ENCODE results near the gene GOLPH3. TPM values are rescaled to one million over a fixed set of nuclear protein-coding genes. Genes with fewer than 3 reads are reported as not detected.

The GOLPH3 gene
- total RNA-seq, 4 donors from 2014 or later = 58.6 to 74.6 (median 63.0) TPM

GRCh38 chr5:32168460-32169033, 5.6 kb downstream of the GOLPH3 start:
- no peak for DNase-seq
- intact Hi-C loops (cut with DNase I) = no loop called here
- WGBS, 2 donors = 82 to 88% methylated on average over 9 of the region's 9 CpGs
- Histone ChIP-seq H3K27me3 (no peaks in the 10 kb centered on the region), H3K36me3 (peaks cover 0 to 54% (median 0%) of the 10 kb centered on the region in 3 donors), H3K9me3 (no peaks in the 10 kb centered on the region), H3K27ac (peak overlapping the region in 3 of 4 donors; percentile 37 to 97 (median 57)), H3K4me1 (peaks cover 8 to 88% (median 39%) of the 10 kb centered on the region in 3 donors), H3K4me3 (no peak overlapping the region)
- no peak for TF ChIP-seq POLR2A (IDR thresholded peaks at IDR 0.05)
- TF ChIP-seq CTCF (IDR thresholded peaks at IDR 0.05) = no peak

- WGBS, 2 donors = 52 to 67% methylated on average over 3 of the region's 3 CpGs
- DNase-seq = no peak
- Histone ChIP-seq H3K27ac (peak overlapping the region in 2 of 4 donors; percentile 21 to 53), H3K4me1 (peaks cover 4 to 75% (median 26%) of the 10 kb centered on the region in 3 donors), H3K27me3 (no peaks in the 10 kb centered on the region), H3K36me3 (peaks cover 0 to 41% (median 0%) of the 10 kb centered on the region in 3 donors), H3K4me3 (no peak overlapping the region), H3K9me3 (no peaks in the 10 kb centered on the region)
- intact Hi-C loops (cut with DNase I) = no loop called here
- TF ChIP-seq POLR2A (IDR thresholded peaks at IDR 0.05) = no peak
- TF ChIP-seq CTCF (IDR thresholded peaks at IDR 0.05) = no peak
Measured at GRCh38 chr5:32165597-32165996, 8.5 kb downstream of the GOLPH3 start.

- 54 to 80% methylated on average over 2 of the region's 2 CpGs for WGBS, 2 donors
- no peaks in the 10 kb centered on the region for H3K27me3 ChIP-seq
- H3K27ac ChIP-seq = peak overlapping the region in 2 of 4 donors; percentile 21 to 27
- intact Hi-C loops (cut with DNase I) = no loop called here
- peaks cover 0 to 25% (median 0%) of the 10 kb centered on the region in 3 donors for H3K36me3 ChIP-seq
- no peak overlapping the region for H3K4me3 ChIP-seq
- no peaks in the 10 kb centered on the region for H3K9me3 ChIP-seq
- DNase-seq = no peak
- peaks cover 0 to 75% (median 28%) of the 10 kb centered on the region in 3 donors for H3K4me1 ChIP-seq
- TF ChIP-seq CTCF (IDR thresholded peaks at IDR 0.05) = no peak
- TF ChIP-seq POLR2A (IDR thresholded peaks at IDR 0.05) = no peak
Measured at GRCh38 chr5:32163785-32164184, 10.3 kb downstream of the GOLPH3 start.

- peaks cover 0 to 17% (median 0%) of the 10 kb centered on the region in 3 donors for H3K36me3 ChIP-seq
- H3K4me1 ChIP-seq = peaks cover 0 to 75% (median 33%) of the 10 kb centered on the region in 3 donors
- DNase-seq = no peak
- H3K9me3 ChIP-seq = no peaks in the 10 kb centered on the region
- no peaks in the 10 kb centered on the region for H3K27me3 ChIP-seq
- intact Hi-C loops (cut with DNase I) = no loop called here
- no peak overlapping the region for H3K4me3 ChIP-seq
- TF ChIP-seq POLR2A (IDR thresholded peaks at IDR 0.05) (no peak), CTCF (IDR thresholded peaks at IDR 0.05) (no peak)
- peak overlapping the region in 1 of 4 donors; percentile 21 for H3K27ac ChIP-seq
- 93 to 98% methylated on average over 5 of the region's 5 CpGs for WGBS, 2 donors
Measured at GRCh38 chr5:32163053-32163452, 11.1 kb downstream of the GOLPH3 start.

GRCh38 chr5:32160228-32160627, 13.9 kb downstream of the GOLPH3 start:
- Histone ChIP-seq H3K4me3 (no peak overlapping the region), H3K9me3 (no peaks in the 10 kb centered on the region), H3K4me1 (peaks cover 0 to 68% (median 23%) of the 10 kb centered on the region in 3 donors), H3K36me3 (peaks cover 0 to 8% (median 0%) of the 10 kb centered on the region in 3 donors), H3K27ac (no peak overlapping the region), H3K27me3 (no peaks in the 10 kb centered on the region)
- no peak for DNase-seq
- intact Hi-C loops (cut with DNase I) = no loop called here
- 100% methylated on average over 1 of the region's 1 CpG for WGBS, 2 donors
- TF ChIP-seq CTCF (IDR thresholded peaks at IDR 0.05) = no peak
- no peak for TF ChIP-seq POLR2A (IDR thresholded peaks at IDR 0.05)
